A673 (cell line): ENCODE results near the gene TFEC. TPM values are rescaled to one million over a fixed set of nuclear protein-coding genes. Genes with fewer than 3 reads are reported as not detected.

ENCODE experiments used
- BruUV-seq: library from RNA; stranded (reverse); fragments of 400-500 nt; replicated peaks from 2 replicates; lab custom pipeline; 2021; lab: Mats Ljungman, UMichigan
- CTCF ChIA-PET: fragments of 300-600 bp; sonication (Branson Sonifier 250); formaldehyde crosslinking; loops from one replicate; lab custom pipeline; 2022; ENCODE audit warnings: antibody characterized with exemption; lab: Charles Lee
- POLR2A ChIA-PET: fragments of 300-600 bp; sonication (Branson Sonifier 250); formaldehyde crosslinking; loops from one replicate; lab custom pipeline; 2022; ENCODE audit warnings: antibody characterized with exemption; ENCODE audit not compliant: low non-redundant PET; lab: Charles Lee
- DNase-seq: peaks from one replicate; pipeline ENCODE4 v3.0.0-alpha.2; 2015; ENCODE audit warnings: low spot score
- H3K27ac ChIP-seq: fragments of 200-600 bp; sonication (generic); 2 replicates; pipeline ENCODE4 v1.5.1; 2016; ENCODE audit warnings: mixed run types, low read depth, mild to moderate bottlenecking, mixed read lengths, antibody characterized with exemption, low read length; ENCODE audit not compliant: poor library complexity, severe bottlenecking
- H3K27me3 ChIP-seq: fragments of 200-600 bp; sonication (generic); replicated peaks from 2 replicates; pipeline ENCODE4 v1.6.1; 2017; ENCODE audit warnings: mixed run types, low read depth, mild to moderate bottlenecking, mixed read lengths, antibody characterized with exemption, low read length; ENCODE audit not compliant: insufficient read depth, poor library complexity
- H3K36me3 ChIP-seq: fragments of 200-600 bp; sonication (generic); 2 replicates; pipeline ENCODE4 v1.6.1; 2016; ENCODE audit warnings: mixed run types, mild to moderate bottlenecking, mixed read lengths, antibody characterized with exemption, low read length; ENCODE audit not compliant: insufficient read depth, poor library complexity, severe bottlenecking
- H3K4me1 ChIP-seq: fragments of 200-600 bp; sonication (generic); 2 replicates; pipeline ENCODE4 v1.6.1; 2017; ENCODE audit warnings: mixed run types, mild to moderate bottlenecking, mixed read lengths, antibody characterized with exemption, low read length; ENCODE audit not compliant: insufficient read depth, poor library complexity, severe bottlenecking
- H3K4me3 ChIP-seq: fragments of 200-600 bp; sonication (generic); 2 replicates; pipeline ENCODE4 v1.5.1; 2016; ENCODE audit warnings: low read depth, mixed run types, mild to moderate bottlenecking, mixed read lengths, low read length; ENCODE audit not compliant: poor library complexity, severe bottlenecking
- H3K9me3 ChIP-seq: fragments of 200-600 bp; sonication (generic); 2 replicates; pipeline ENCODE4 v1.6.1; 2016; ENCODE audit warnings: mixed run types, low read depth, mild to moderate bottlenecking, mixed read lengths, antibody characterized with exemption, low read length; ENCODE audit not compliant: poor library complexity, severe bottlenecking
- EZH2 ChIP-seq: fragments of 200-600 bp; sonication (generic); IDR thresholded peaks from 2 replicates; pipeline ENCODE4 v1.6.1; 2017; ENCODE audit warnings: borderline replicate concordance, low read depth, mild to moderate bottlenecking, mixed read lengths, antibody characterized with exemption, low read length; ENCODE audit not compliant: poor library complexity, severe bottlenecking
- intact Hi-C: fragments of 100-400 bp; cut with micrococcal nuclease; formaldehyde crosslinking; loops from one replicate; pipeline ENCODE4 v1.10.0; 2022; ENCODE audit not compliant: unreplicated experiment
- total RNA-seq: library from RNA; stranded (reverse); gene quantifications from 2 replicates; pipeline ENCODE4 v1.2.3, GENCODE V29; 2021
- TF ChIP-seq, protein P1 (sequence below): fragments of 300-800, 200-600 bp; sonication (generic); conservative IDR thresholded peaks from 2 replicates; pipeline ENCODE4 v1.5.1; 2017; ENCODE audit warnings: low read depth, mild to moderate bottlenecking, antibody characterized with exemption, low read length, moderate library complexity, mixed read lengths

TFEC gene
- total RNA-seq, 1 experiment from 2014 or later = 4.5 TPM

DNA sequence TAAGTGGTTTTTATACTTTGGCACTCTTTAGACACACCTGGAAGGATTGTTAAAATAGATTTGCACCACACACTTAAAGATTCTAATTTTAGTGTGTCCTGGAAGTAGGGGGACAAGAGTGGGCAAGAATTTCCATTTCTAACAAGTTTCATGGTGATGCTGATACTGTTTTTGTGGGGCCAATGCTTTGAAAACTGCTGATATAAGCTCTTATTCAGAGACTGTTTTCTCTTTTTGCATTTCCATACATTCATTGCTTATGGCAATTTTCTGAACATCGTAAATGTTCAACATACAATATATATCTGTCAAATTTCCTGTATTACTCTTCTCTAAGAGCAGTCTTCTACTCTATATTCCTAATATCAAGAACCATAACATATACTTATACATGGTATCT, 79.0 kb downstream of the TFEC start:
- Histone ChIP-seq H3K4me1 (no peaks in the 10 kb centered on the region), H3K9me3 (no peaks in the 10 kb centered on the region), H3K27ac (no peak overlapping the region), H3K27me3 (no peaks in the 10 kb centered on the region), H3K36me3 (no peaks in the 10 kb centered on the region), H3K4me3 (no peak overlapping the region)
- TF ChIP-seq, protein P1, sequence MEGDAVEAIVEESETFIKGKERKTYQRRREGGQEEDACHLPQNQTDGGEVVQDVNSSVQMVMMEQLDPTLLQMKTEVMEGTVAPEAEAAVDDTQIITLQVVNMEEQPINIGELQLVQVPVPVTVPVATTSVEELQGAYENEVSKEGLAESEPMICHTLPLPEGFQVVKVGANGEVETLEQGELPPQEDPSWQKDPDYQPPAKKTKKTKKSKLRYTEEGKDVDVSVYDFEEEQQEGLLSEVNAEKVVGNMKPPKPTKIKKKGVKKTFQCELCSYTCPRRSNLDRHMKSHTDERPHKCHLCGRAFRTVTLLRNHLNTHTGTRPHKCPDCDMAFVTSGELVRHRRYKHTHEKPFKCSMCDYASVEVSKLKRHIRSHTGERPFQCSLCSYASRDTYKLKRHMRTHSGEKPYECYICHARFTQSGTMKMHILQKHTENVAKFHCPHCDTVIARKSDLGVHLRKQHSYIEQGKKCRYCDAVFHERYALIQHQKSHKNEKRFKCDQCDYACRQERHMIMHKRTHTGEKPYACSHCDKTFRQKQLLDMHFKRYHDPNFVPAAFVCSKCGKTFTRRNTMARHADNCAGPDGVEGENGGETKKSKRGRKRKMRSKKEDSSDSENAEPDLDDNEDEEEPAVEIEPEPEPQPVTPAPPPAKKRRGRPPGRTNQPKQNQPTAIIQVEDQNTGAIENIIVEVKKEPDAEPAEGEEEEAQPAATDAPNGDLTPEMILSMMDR = no peak
- TF ChIP-seq EZH2 = no peak
- POLR2A ChIA-PET = no interaction called here
- DNase-seq = no peak
- intact Hi-C loops = no loop called here
- BruUV-seq = no TSS peak
- CTCF ChIA-PET = no interaction called here

DNA sequence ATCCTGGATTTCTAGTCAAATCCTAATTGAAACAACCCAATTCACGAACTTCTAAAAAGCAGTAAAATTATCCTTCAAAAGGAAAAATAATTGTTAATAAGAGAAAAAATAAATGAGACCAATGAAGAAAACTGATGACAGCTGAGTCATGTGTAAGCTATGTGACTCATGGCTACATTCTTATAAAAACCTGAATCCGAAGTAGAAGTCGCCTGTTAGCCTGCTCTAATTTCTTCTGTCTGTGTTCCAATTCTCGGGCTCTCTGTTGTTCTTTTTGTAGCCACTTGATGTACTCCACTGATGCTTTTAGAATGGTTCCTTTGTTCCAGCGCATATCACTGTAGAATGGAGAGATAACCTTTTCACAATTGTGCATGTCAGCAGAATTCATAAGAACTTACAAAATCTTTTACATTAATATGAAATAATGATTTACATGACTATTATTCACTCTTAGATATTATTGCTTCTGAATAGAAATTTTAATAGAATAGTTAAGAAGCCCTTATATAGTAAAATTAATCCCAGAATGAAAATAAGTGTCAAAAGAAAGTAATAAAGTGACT, 88.8 kb downstream of the TFEC start:
- DNase-seq = peak; percentile 17
- no TSS peak for BruUV-seq
- CTCF ChIA-PET = no interaction called here
- Histone ChIP-seq H3K36me3 (no peaks in the 10 kb centered on the region), H3K27me3 (no peaks in the 10 kb centered on the region), H3K4me3 (no peak overlapping the region), H3K4me1 (no peaks in the 10 kb centered on the region), H3K9me3 (no peaks in the 10 kb centered on the region), H3K27ac (no peak overlapping the region)
- POLR2A ChIA-PET = no interaction called here
- TF ChIP-seq, protein P1 = no peak
- no peak for TF ChIP-seq EZH2
- intact Hi-C loops = no loop called here

DNA sequence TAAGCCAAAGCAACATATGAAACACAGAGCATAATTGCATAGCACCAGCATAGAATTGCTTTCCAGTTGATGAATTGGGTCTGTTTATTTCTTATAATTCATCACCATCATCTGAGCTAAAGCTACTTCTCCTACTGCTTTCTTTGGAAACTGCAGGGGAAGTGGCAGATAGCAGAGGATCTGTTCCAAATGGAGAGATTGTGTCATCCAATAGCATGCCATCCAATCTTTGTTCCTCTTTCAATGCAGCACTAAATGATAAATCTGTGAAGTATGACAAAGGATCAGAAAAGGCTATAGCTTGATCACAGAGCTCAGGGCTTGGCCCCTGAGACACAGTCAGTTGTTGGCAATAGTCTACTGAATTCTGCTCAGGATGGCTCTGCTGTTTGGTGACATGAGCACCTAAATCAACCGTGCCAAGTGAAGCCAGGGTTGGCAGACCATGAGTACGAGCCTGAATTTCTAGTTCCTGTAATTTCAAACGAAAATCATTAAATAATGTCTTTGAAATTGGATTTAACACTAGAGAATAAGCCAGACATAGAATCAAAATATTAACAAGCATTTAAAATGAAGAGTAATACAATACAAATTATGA, 90.0 kb downstream of the TFEC start:
- H3K27me3 ChIP-seq = no peaks in the 10 kb centered on the region
- H3K4me1 ChIP-seq = no peaks in the 10 kb centered on the region
- no peak overlapping the region for H3K4me3 ChIP-seq
- BruUV-seq = no TSS peak
- CTCF ChIA-PET = no interaction called here
- no peaks in the 10 kb centered on the region for H3K9me3 ChIP-seq
- POLR2A ChIA-PET = no interaction called here
- intact Hi-C loops = no loop called here
- no peak for DNase-seq
- H3K27ac ChIP-seq = no peak overlapping the region
- H3K36me3 ChIP-seq = no peaks in the 10 kb centered on the region
- TF ChIP-seq, protein P1 = no peak
- TF ChIP-seq EZH2 = no peak
